Tibial nerve (tissue), 4 donors: Measurements from ENCODE around the gene PDHB. TPM values are rescaled to one million over a fixed set of nuclear protein-coding genes. Genes with fewer than 3 reads are reported as not detected.

Source experiments
- DNase-seq, 2 donors: peaks; one replicate each; pipeline ENCODE4 v3.0.0-alpha.2; 2019; ENCODE audit warnings: low spot score in 2 of 2
- H3K27ac ChIP-seq, 4 donors: fragments of 200-600 bp; sonication (generic) in 3 of 4; one replicate each; pipeline ENCODE4 v1.5.1; 2017 to 2019; ENCODE audit warnings: mild to moderate bottlenecking in 1 of 4
- H3K27me3 ChIP-seq, 2 donors: fragments of 200-600 bp; sonication (generic) in 1 of 2; one replicate each; pipeline versions ENCODE4 v1.5.1 to v1.6.0; 2017 to 2019
- H3K36me3 ChIP-seq, 3 donors: fragments of 200-600 bp; sonication (generic); one replicate each; pipeline ENCODE4 v1.5.1; 2018 to 2019
- H3K4me1 ChIP-seq, 4 donors: fragments of 200-600 bp; sonication (generic) in 3 of 4; one replicate each; pipeline ENCODE4 v1.5.1; 2017 to 2019
- H3K4me3 ChIP-seq, 4 donors: fragments of 200-600 bp; sonication (generic) in 3 of 4; one replicate each; pipeline ENCODE4 v1.5.1; 2017 to 2019; ENCODE audit warnings: mild to moderate bottlenecking in 1 of 4, moderate library complexity in 1 of 4
- H3K9me3 ChIP-seq, 4 donors: fragments of 200-600 bp; sonication (generic) in 3 of 4; one replicate each; pipeline ENCODE4 v1.5.1; 2017 to 2019
- CTCF ChIP-seq, 5 experiments: fragments of 200-600 bp in 3 of 5; fragments of 450-650 bp in 2 of 5; sonication (generic) in 3 of 5; IDR thresholded peaks; one replicate each; pipeline ENCODE4 v1.5.1; 2016 to 2019; ENCODE audit warnings: antibody characterized with exemption in 5 of 5, mild to moderate bottlenecking in 3 of 5, moderate library complexity in 2 of 5
- EP300 ChIP-seq, 2 donors: sonication (generic); formaldehyde crosslinking; IDR thresholded peaks; one replicate each; pipeline ENCODE4 v1.6.1; 2017; ENCODE audit warnings: antibody characterized with exemption in 2 of 2, mild to moderate bottlenecking in 1 of 2
- POLR2A ChIP-seq, 2 donors: fragments of 450-650 bp; IDR thresholded peaks; one replicate each; pipeline ENCODE4 v1.6.1; 2017; ENCODE audit warnings: antibody characterized with exemption in 2 of 2, mild to moderate bottlenecking in 2 of 2, moderate library complexity in 2 of 2
- WGBS, 2 donors: methylation state at CpG; one replicate each; pipeline ENCODE4 v1.1.5; 2018; 5-methylcytosine and 5-hydroxymethylcytosine counted together
- total RNA-seq, 4 donors: library from RNA; depleted of rRNA; stranded (reverse); fragments of >200 nt; gene quantifications; one replicate each; pipeline ENCODE4 v1.1.0, GENCODE V29; 2016

Gene PDHB
- total RNA-seq, 4 donors from 2014 or later: 49.8 to 66.7 (median 55.6) TPM

GRCh38 chr3:58411851-58412830 is 21.5 kb downstream of the PDHB start:
- no peak for TF ChIP-seq CTCF (IDR thresholded peaks at IDR 0.05)
- TF ChIP-seq POLR2A (IDR thresholded peaks at IDR 0.05): no peak
- TF ChIP-seq EP300 (IDR thresholded peaks at IDR 0.05): no peak
- H3K4me3 ChIP-seq: no peak overlapping the region
- peaks cover 0 to 14% (median 2%) of the 10 kb centered on the region in 4 donors for H3K4me1 ChIP-seq
- H3K27me3 ChIP-seq: no peaks in the 10 kb centered on the region
- no peak overlapping the region for H3K27ac ChIP-seq
- no peaks in the 10 kb centered on the region for H3K9me3 ChIP-seq
- WGBS, 2 donors: 85 to 94% methylated on average over 8 of the region's 8 CpGs
- peaks cover 0 to 63% (median 8%) of the 10 kb centered on the region in 3 donors for H3K36me3 ChIP-seq
- DNase-seq: no peak

- no peaks in the 10 kb centered on the region for H3K27me3 ChIP-seq
- DNase-seq: no peak
- 72 to 93% methylated on average over 3 of the region's 3 CpGs for WGBS, 2 donors
- peaks cover 0 to 69% (median 8%) of the 10 kb centered on the region in 3 donors for H3K36me3 ChIP-seq
- no peak for TF ChIP-seq EP300 (IDR thresholded peaks at IDR 0.05)
- no peak overlapping the region for H3K27ac ChIP-seq
- peaks cover 0 to 14% (median 2%) of the 10 kb centered on the region in 4 donors for H3K4me1 ChIP-seq
- no peaks in the 10 kb centered on the region for H3K9me3 ChIP-seq
- H3K4me3 ChIP-seq: no peak overlapping the region
Measured at GRCh38 chr3:58411036-58411435, 22.6 kb downstream of the PDHB start.

- H3K27ac ChIP-seq: no peak overlapping the region
- H3K36me3 ChIP-seq: peaks cover 0 to 83% (median 8%) of the 10 kb centered on the region in 3 donors
- peaks cover 0 to 10% (median 2%) of the 10 kb centered on the region in 4 donors for H3K4me1 ChIP-seq
- H3K27me3 ChIP-seq: no peaks in the 10 kb centered on the region
- 75 to 79% methylated on average over 3 of the region's 3 CpGs for WGBS, 2 donors
- TF ChIP-seq EP300 (IDR thresholded peaks at IDR 0.05) (no peak), CTCF (IDR thresholded peaks at IDR 0.05) (no peak), POLR2A (IDR thresholded peaks at IDR 0.05) (no peak)
- H3K9me3 ChIP-seq: no peaks in the 10 kb centered on the region
- no peak overlapping the region for H3K4me3 ChIP-seq
- DNase-seq: no peak
Measured at GRCh38 chr3:58409663-58410062, 24.0 kb downstream of the PDHB start.

GRCh38 chr3:58408906-58409305 is 24.7 kb downstream of the PDHB start:
- Histone ChIP-seq H3K27me3 (no peaks in the 10 kb centered on the region), H3K4me1 (peaks cover 0 to 2% (median 0%) of the 10 kb centered on the region in 4 donors), H3K4me3 (no peak overlapping the region), H3K27ac (no peak overlapping the region), H3K36me3 (peaks cover 0 to 89% (median 8%) of the 10 kb centered on the region in 3 donors), H3K9me3 (no peaks in the 10 kb centered on the region)
- no peak for DNase-seq
- WGBS, 2 donors: 76 to 77% methylated on average over 5 of the region's 5 CpGs
- no peak for TF ChIP-seq CTCF (IDR thresholded peaks at IDR 0.05)
- TF ChIP-seq POLR2A (IDR thresholded peaks at IDR 0.05): no peak
- TF ChIP-seq EP300 (IDR thresholded peaks at IDR 0.05): no peak

- peaks cover 0 to 92% (median 10%) of the 10 kb centered on the region in 3 donors for H3K36me3 ChIP-seq
- H3K4me1 ChIP-seq: no peaks in the 10 kb centered on the region
- H3K27me3 ChIP-seq: no peaks in the 10 kb centered on the region
- no peak for TF ChIP-seq CTCF (IDR thresholded peaks at IDR 0.05)
- no peak for TF ChIP-seq POLR2A (IDR thresholded peaks at IDR 0.05)
- no peak for TF ChIP-seq EP300 (IDR thresholded peaks at IDR 0.05)
- H3K9me3 ChIP-seq: no peaks in the 10 kb centered on the region
- 73 to 76% methylated on average over 4 of the region's 4 CpGs for WGBS, 2 donors
- no peak for DNase-seq
- no peak overlapping the region for H3K27ac ChIP-seq
- no peak overlapping the region for H3K4me3 ChIP-seq
Measured at GRCh38 chr3:58404396-58404795, 29.2 kb downstream of the PDHB start.
